GM18867 (cell line): ENCODE results near the gene TOP3B.
"Not testable (repeated sequence)": the region's sequence is repeated elsewhere in the genome, so short reads cannot be mapped to it uniquely, and the experiment has no call there.

Experiments used
- ATAC-seq: cut with Tn5 transposase; IDR thresholded peaks from one replicate; pipeline ENCODE4 v1.9.1; 2021; ENCODE audit warnings: mild to moderate bottlenecking, moderate library complexity; ENCODE audit not compliant: unreplicated experiment

The TOP3B gene

GRCh38 chr22:21945453-21946261 is 36.9 kb downstream of the TOP3B start:
- no peak for ATAC-seq

DNA sequence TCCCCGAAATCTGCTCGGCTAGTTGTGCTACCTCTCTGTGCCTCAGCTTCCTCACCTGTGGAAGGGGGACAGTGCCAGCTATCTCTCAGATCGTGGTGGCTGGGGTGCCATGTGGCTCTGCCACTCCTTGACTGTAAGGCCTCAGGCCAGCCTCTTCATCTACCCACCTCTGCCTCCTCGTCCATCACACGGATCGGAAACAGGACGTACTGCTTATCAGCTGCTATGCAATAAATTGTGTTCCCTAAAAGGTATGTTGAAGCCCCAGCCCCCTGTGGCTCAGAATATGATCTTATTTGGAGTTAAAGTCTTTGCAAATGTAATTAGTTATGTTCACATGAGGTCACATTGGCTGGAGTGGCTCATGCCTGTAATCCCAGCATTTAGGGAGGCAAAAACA is 37.7 kb downstream of the TOP3B start:
- ATAC-seq: no peak

- no peak for ATAC-seq
Measured at GRCh38 chr22:21943571-21944448, 38.8 kb downstream of the TOP3B start.

DNA sequence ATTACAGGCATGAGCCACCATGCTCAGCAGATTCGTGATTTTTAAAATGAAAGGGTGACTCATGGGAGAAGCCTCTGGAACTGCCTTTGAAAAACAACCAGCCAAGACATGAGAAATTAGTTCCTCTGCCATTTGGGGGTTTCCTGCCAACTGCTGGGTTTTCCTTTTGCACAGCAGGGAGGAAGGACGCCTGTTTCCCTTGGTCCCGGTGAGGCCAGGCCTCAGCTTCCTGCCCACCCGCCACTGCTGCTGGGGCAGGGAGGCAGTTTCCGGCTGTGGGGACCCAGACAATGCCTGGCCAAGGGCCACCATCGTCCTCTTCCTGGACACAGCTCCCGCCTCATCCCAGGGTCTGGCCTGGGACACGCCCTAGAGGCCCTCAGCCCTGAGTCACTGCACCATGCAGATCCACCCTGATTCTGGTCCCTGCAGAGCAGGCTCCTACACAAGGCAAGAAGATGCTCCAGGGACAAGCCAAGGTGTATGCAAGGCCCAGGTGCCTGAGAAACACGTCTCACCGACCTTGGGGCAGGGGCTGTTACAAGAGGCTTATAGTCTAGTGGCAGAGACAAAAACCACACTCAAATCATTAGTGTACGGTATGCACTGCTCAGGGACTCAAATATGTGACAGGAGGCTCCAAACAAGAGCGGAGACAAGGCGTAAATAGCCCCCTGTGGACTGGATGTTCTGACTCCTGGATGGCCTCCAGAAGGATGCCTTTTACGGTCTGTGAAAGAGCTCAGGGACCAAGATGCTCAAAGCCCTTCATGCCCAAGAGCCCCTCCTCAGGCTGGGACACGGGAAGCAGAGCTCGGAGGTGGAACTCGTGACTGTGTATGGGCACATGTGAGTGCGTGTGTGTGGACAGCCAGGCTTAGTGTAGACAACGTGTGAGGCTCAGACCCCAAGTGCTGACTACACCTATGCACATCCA is 39.9 kb downstream of the TOP3B start:
- ATAC-seq: no peak

GRCh38 chr22:21941921-21942320 is 40.7 kb downstream of the TOP3B start:
- no peak for ATAC-seq

GRCh38 chr22:21940521-21940920 is 42.1 kb downstream of the TOP3B start:
- no peak for ATAC-seq

GRCh38 chr22:21939935-21940334 is 42.7 kb downstream of the TOP3B start:
- not testable (repeated sequence) for ATAC-seq

- no peak for ATAC-seq
Measured at GRCh38 chr22:21939461-21939913, 43.1 kb downstream of the TOP3B start.

- no peak for ATAC-seq
Measured at GRCh38 chr22:21938906-21939305, 43.7 kb downstream of the TOP3B start.

DNA sequence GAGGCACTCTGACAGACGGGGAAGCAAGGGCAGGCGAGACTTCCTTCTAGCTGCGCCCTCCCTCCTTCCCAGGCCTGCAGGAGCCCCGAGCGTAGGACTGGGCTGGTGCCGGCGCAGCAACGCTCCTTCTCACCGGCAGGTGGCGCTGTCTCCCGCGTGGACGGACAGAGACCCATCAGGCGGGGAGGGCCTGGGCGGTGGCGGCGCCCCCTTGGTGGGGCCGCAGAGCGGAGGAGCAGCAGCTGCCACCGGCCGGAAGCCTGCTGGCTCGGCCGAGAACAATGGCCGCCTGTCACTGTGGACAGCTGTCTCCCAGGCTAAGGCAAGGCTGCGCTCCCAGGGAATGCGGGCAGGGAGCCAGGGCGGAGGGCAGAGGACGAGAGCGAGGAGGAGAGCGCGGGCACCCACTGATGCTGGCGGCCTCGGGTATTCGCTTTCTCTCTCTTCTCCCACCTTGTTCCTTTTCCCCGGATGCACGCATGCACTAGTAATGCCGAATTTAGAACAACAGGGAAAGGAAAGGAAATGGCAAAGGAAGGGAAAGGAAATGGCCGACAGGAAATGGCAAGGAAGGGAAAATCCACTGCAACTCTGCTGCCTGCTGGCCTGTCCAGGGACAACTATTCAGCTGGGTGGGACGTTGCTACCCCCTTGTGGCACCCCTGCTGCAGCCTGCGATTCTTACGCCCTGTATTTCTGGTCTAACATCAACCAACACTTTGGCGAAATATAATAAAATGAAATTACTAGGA is 44.3 kb downstream of the TOP3B start:
- peak; percentile 91 for ATAC-seq

DNA sequence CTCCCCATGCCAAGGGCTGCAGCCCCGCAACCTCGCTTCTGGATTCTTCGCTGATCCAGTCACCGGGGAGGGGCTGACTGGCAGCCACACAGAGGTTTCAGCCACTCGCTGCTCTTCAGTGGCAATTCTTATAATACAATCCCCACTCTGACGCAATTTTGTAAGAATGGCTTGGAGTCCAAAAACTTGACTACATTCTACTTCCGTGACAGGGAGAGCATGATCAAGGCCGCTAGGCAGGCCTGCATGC is 44.8 kb downstream of the TOP3B start:
- no peak for ATAC-seq

- no peak for ATAC-seq
Measured at GRCh38 chr22:21937041-21937820, 45.4 kb downstream of the TOP3B start.

GRCh38 chr22:21936151-21936775 is 46.3 kb downstream of the TOP3B start:
- ATAC-seq: no peak

DNA sequence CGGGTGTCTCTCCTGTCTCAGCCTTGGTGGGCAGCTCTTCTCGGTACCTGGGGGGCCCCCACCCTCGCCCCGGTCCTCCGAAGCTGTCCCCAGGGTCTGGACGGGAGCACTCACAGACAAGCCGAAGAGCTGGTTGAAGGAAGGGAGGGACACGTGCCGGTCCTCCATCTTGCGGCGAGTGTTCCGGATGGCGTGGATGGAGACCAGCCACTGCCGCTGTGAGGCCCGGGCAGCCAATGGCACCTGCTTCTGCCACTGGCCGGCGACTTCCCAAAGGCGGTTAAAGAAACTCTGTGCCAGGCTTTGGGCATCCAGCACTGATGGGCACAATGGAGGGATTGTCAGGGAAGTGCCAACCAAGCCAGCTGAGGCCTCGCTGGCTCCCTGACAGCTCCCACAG is 48.7 kb downstream of the TOP3B start:
- no peak for ATAC-seq

- ATAC-seq: no peak
Measured at GRCh38 chr22:21933413-21933812, 49.2 kb downstream of the TOP3B start.

DNA sequence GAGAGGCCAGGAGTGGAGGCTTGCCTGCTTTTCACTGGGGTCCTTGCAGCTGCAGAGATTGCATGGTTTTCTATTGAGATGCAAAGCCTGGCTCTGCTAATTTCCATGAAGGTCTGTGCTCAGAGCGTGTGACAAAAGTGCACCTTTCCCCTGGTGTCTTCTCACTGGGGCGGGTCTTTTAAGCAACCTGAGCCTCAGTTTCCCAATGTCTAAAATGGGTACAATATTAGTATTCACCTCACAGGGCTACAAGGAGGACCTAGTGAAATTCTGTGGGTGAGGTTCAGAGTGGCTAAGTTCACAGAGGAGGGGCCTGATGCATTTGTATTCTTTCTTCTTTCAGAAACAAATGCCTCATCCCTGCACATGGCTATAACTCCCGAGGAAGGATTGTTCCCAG is 50.2 kb downstream of the TOP3B start:
- no peak for ATAC-seq

DNA sequence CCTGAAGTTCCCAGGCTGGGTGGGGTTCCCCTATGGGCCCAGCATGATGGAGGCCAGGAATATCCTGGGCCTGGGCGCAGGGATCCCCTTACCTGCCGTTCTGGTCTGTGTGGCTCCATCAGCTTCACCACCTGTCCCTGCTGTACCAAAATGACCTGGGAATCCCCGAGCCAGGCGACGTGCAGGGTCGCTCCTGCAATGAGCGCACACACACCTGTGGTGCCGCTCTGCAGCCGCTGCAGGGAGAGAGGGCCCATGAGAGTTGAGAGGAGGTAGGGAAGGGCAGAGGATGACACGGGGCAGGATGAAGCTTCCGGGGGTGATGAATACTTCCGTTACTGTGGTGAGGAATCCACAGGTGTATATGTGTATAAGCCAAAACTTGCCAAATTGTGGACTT is 51.5 kb downstream of the TOP3B start:
- no peak for ATAC-seq

- no peak for ATAC-seq
Measured at GRCh38 chr22:21929253-21929652, 53.3 kb downstream of the TOP3B start.

- no peak for ATAC-seq
Measured at GRCh38 chr22:21928048-21928447, 54.5 kb downstream of the TOP3B start.
